Gastroesophageal sphincter (tissue), 4 donors: ENCODE results near the gene PPP2R5D. TPM values are rescaled to one million over a fixed set of nuclear protein-coding genes. Genes with fewer than 3 reads are reported as not detected.

ENCODE experiments used
- ATAC-seq: fragments of 150-250 bp; one replicate; pipeline ENCODE4 v1.9.1; 2016; ENCODE audit warnings: mild to moderate bottlenecking, moderate library complexity
- H3K27ac ChIP-seq, 4 donors: fragments of 200-600 bp; sonication (generic) in 3 of 4; 1 replicate in 3 of 4; 2 replicates in 1 of 4; pipeline ENCODE4 v1.5.1; 2016 to 2019
- H3K27me3 ChIP-seq: fragments of 200-600 bp; sonication (generic); one replicate; pipeline ENCODE4 v1.5.1; 2019
- H3K36me3 ChIP-seq, 2 donors: fragments of 200-600 bp; sonication (generic); one replicate each; pipeline ENCODE4 v1.5.1; 2019; ENCODE audit warnings: control low read depth in 1 of 2
- H3K4me1 ChIP-seq, 3 donors: fragments of 200-600 bp; sonication (generic); 1 replicate in 2 of 3; 2 replicates in 1 of 3; pipeline ENCODE4 v1.5.1; 2016 to 2019; ENCODE audit warnings: control low read depth in 2 of 3
- H3K4me3 ChIP-seq, 2 donors: fragments of 200-600 bp; sonication (generic); one replicate each; pipeline ENCODE4 v1.5.1; 2019; ENCODE audit warnings: mild to moderate bottlenecking in 1 of 2, moderate library complexity in 1 of 2
- H3K9me3 ChIP-seq, 3 donors: fragments of 200-600 bp; sonication (generic); one replicate each; pipeline ENCODE4 v1.5.1; 2017 to 2019; ENCODE audit warnings: control low read depth in 2 of 3
- EP300 ChIP-seq: sonication (generic); formaldehyde crosslinking; IDR thresholded peaks from one replicate; pipeline ENCODE4 v1.6.1; 2017; ENCODE audit warnings: antibody characterized with exemption, mild to moderate bottlenecking
- POLR2A ChIP-seq, 2 donors: fragments of 450-650 bp; IDR thresholded peaks; one replicate each; pipeline ENCODE4 v1.6.1; 2017; ENCODE audit warnings: antibody characterized with exemption in 2 of 2, mild to moderate bottlenecking in 2 of 2, moderate library complexity in 1 of 2
- POLR2AphosphoS5 ChIP-seq: sonication (generic); formaldehyde crosslinking; IDR thresholded peaks from one replicate; pipeline ENCODE4 v1.6.1; 2017; ENCODE audit warnings: antibody characterized with exemption
- WGBS, 2 donors: methylation state at CpG; one replicate each; pipeline ENCODE4 v1.1.5; 2018; ENCODE audit warnings: low coverage in 1 of 2; 5-methylcytosine and 5-hydroxymethylcytosine counted together
- total RNA-seq, 4 donors: library from RNA; depleted of rRNA; stranded (reverse); fragments of >200 nt; gene quantifications; one replicate each; pipeline ENCODE4 v1.1.0, GENCODE V29; 2016
- TF ChIP-seq, protein P1 (sequence below), 4 experiments: fragments of 200-600 bp in 2 of 4; fragments of 450-650 bp in 2 of 4; sonication (generic) in 1 of 4; IDR thresholded peaks; one replicate each; pipeline ENCODE4 v1.5.1; 2017 to 2019; ENCODE audit warnings: antibody characterized with exemption in 4 of 4, mild to moderate bottlenecking in 2 of 4, moderate library complexity in 2 of 4

Gene PPP2R5D
- total RNA-seq, 4 donors from 2014 or later, result 30.0 to 45.1 (median 36.3) TPM

DNA sequence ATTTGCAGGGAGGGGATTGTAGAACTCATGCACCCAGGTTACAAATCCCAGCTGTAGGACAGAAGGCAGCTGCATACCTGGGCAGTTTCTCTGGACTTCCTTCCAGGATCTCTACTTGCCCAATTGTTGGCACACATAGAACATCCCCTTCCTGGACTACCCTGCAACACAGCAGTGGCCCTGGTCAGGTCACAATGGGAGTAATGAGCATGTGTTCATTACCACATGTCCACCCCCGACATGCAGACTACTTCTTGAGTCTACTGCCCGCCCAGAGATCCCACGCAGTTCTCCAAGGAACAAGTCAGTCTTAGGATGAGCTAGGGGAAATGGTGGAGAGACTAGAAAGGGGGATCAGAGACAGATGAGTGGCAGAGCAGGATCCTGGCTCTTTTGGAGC lies 10.4 kb upstream of the PPP2R5D start:
- ATAC-seq, result no peak
- no peaks in the 10 kb centered on the region for H3K9me3 ChIP-seq
- no peak overlapping the region for H3K27ac ChIP-seq
- TF ChIP-seq, protein P1, sequence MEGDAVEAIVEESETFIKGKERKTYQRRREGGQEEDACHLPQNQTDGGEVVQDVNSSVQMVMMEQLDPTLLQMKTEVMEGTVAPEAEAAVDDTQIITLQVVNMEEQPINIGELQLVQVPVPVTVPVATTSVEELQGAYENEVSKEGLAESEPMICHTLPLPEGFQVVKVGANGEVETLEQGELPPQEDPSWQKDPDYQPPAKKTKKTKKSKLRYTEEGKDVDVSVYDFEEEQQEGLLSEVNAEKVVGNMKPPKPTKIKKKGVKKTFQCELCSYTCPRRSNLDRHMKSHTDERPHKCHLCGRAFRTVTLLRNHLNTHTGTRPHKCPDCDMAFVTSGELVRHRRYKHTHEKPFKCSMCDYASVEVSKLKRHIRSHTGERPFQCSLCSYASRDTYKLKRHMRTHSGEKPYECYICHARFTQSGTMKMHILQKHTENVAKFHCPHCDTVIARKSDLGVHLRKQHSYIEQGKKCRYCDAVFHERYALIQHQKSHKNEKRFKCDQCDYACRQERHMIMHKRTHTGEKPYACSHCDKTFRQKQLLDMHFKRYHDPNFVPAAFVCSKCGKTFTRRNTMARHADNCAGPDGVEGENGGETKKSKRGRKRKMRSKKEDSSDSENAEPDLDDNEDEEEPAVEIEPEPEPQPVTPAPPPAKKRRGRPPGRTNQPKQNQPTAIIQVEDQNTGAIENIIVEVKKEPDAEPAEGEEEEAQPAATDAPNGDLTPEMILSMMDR (IDR thresholded peaks at IDR 0.05), result no peak
- no peak for TF ChIP-seq POLR2AphosphoS5
- TF ChIP-seq EP300, result no peak
- TF ChIP-seq POLR2A (IDR thresholded peaks at IDR 0.05), result no peak
- peaks cover 0 to 13% of the 10 kb centered on the region in 2 donors for H3K36me3 ChIP-seq
- 62% methylated on average over 3 of the region's 3 CpGs; no CpG with 5 or more reads in 1 of the 2 donors for WGBS, 2 donors
- H3K4me1 ChIP-seq, result peaks cover 0 to 30% (median 5%) of the 10 kb centered on the region in 3 donors
- no peaks in the 10 kb centered on the region for H3K27me3 ChIP-seq
- H3K4me3 ChIP-seq, result no peak overlapping the region

DNA sequence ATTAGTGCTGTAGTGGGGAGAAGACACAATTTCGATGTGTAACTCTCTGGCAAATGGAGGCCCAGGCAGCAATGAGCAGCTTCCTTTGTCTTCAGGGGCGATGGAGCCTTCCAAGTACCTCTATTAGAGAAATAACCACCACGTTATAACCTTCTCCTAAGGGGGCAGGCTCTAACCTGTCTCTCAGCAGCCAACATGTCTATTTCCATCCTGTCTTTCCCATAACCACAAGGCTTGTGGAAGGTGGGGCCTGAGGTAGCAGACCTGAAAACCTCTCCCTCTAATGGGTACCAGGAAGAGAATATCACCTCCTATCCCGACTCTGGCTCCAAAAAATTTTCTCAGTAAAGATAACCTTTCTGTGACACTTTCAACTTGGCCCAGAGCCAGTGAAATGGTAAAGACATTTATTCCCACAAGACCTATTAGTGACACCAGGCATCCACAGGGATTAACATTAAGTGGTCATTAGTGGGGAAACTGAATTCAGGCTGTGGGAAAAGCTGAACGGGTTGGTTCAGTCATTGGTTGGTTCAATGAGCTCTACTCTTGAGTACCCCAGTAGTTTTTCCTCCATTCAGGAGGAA lies 9.4 kb upstream of the PPP2R5D start:
- TF ChIP-seq, protein P1 (IDR thresholded peaks at IDR 0.05), result no peak
- no peak for TF ChIP-seq POLR2AphosphoS5
- no peak for TF ChIP-seq POLR2A (IDR thresholded peaks at IDR 0.05)
- no peak for TF ChIP-seq EP300
- H3K4me1 ChIP-seq, result peaks cover 0 to 38% (median 10%) of the 10 kb centered on the region in 3 donors
- 46 to 97% methylated on average over 2 to 3 of the region's 5 CpGs for WGBS, 2 donors
- H3K27me3 ChIP-seq, result no peaks in the 10 kb centered on the region
- no peaks in the 10 kb centered on the region for H3K9me3 ChIP-seq
- H3K4me3 ChIP-seq, result no peak overlapping the region
- no peak for ATAC-seq
- peaks cover 0 to 3% of the 10 kb centered on the region in 2 donors for H3K36me3 ChIP-seq
- no peak overlapping the region for H3K27ac ChIP-seq

- H3K27ac ChIP-seq, result peak overlapping the region; percentile 60 to 94 (median 88)
- peak overlapping the region; percentile 62 to 97 for H3K4me3 ChIP-seq
- ATAC-seq, result peak; percentile 40
- peaks cover 0 to 43% (median 11%) of the 10 kb centered on the region in 3 donors for H3K4me1 ChIP-seq
- no CpG with 5 or more reads among the region's 28 CpGs for WGBS, 2 donors
- TF ChIP-seq EP300, result no peak
- no peak for TF ChIP-seq POLR2AphosphoS5
- TF ChIP-seq POLR2A (IDR thresholded peaks at IDR 0.05), result no peak
- TF ChIP-seq, protein P1 (IDR thresholded peaks at IDR 0.05), result no peak
- no peaks in the 10 kb centered on the region for H3K27me3 ChIP-seq
- H3K9me3 ChIP-seq, result no peaks in the 10 kb centered on the region
- no peaks in the 10 kb centered on the region for H3K36me3 ChIP-seq
Measured at GRCh38 chr6:42978487-42978838, 5.9 kb upstream of the PPP2R5D start.

GRCh38 chr6:42978839-42979522 lies 5.4 kb upstream of the PPP2R5D start, which contains the start of gene PEX6:
Gene PEX6, minus strand, starts transcription at chr6:42979181. Its CDS starts 31 bp downstream, at chr6:42979150.
- Histone ChIP-seq H3K4me3 (peak within 1 kb of the TSS; percentile 62 to 97), H3K27me3 (no peaks in the 10 kb centered on the region), H3K27ac (peak within 1 kb of the TSS; percentile 60 to 94 (median 88)), H3K4me1 (peaks cover 0 to 48% (median 15%) of the 10 kb centered on the region in 3 donors), H3K9me3 (no peaks in the 10 kb centered on the region), H3K36me3 (no peaks in the 10 kb centered on the region)
- TF ChIP-seq POLR2A (IDR thresholded peaks at IDR 0.05) (peak in 1 of 2 donors; percentile 68), EP300 (no peak), POLR2AphosphoS5 (peak; percentile 52)
- TF ChIP-seq, protein P1 (IDR thresholded peaks at IDR 0.05), result peak in 1 of 4 experiments; percentile 3
- ATAC-seq, result peak; percentile 90
- WGBS, 2 donors, result 0 to 1% methylated on average over 15 to 21 of the region's 59 CpGs
